ENCODE data around the gene MUC5B. TPM values are rescaled to one million over a fixed set of nuclear protein-coding genes. Genes with fewer than 3 reads are reported as not detected.

The MUC5B gene
- total and polyA plus RNA-seq, 2 donors from 2014 or later = 0.38 TPM; not detected in 1

GRCh38 chr11:1283906-1284305 is 61.0 kb downstream of the MUC5B start:
- DNase-seq (peak in 1 of 5 donors; percentile 23), FAIRE-seq (no peak)
- H3K4me3 ChIP-seq (ENCODE audit: low read length in 3 of 3) = no peak overlapping the region
- H3K9me3 ChIP-seq (ENCODE audit: control insufficient read depth in 2 of 3, insufficient read depth in 1 of 3, low read length in 3 of 3) = no peaks in the 10 kb centered on the region
- H3K27me3 ChIP-seq (ENCODE audit: control insufficient read depth, insufficient read depth, low read length) = no peaks in the 10 kb centered on the region
- peaks cover 0 to 2% (median 0%) of the 10 kb centered on the region in 3 donors for H3K4me1 ChIP-seq (ENCODE audit: control insufficient read depth in 2 of 3, insufficient read depth in 2 of 3, low read depth in 1 of 3, low read length in 3 of 3)
- intact Hi-C loops (cut with DNase I) = no loop called here
- peaks cover 0 to 40% (median 20%) of the 10 kb centered on the region in 3 donors for H3K36me3 ChIP-seq (ENCODE audit: control insufficient read depth in 2 of 3, insufficient read depth in 3 of 3, low read length in 3 of 3)
- no peak overlapping the region for H3K9ac ChIP-seq (ENCODE audit: low read length in 3 of 3)
- H3K27ac ChIP-seq (ENCODE audit: low read depth in 2 of 2, low read length in 2 of 2) = no peak overlapping the region
- no peak for TF ChIP-seq CTCF (IDR thresholded peaks at IDR 0.05; ENCODE audit: borderline replicate concordance, extremely low read depth, insufficient read depth)

- FAIRE-seq (no peak), DNase-seq (peak in 1 of 5 donors; percentile 48)
- H3K4me3 ChIP-seq (ENCODE audit: low read length in 3 of 3) = no peak overlapping the region
- H3K27me3 ChIP-seq (ENCODE audit: control insufficient read depth, insufficient read depth, low read length) = no peaks in the 10 kb centered on the region
- no peak overlapping the region for H3K27ac ChIP-seq (ENCODE audit: low read depth in 2 of 2, low read length in 2 of 2)
- H3K9me3 ChIP-seq (ENCODE audit: control insufficient read depth in 2 of 3, insufficient read depth in 1 of 3, low read length in 3 of 3) = no peaks in the 10 kb centered on the region
- peaks cover 0 to 2% (median 0%) of the 10 kb centered on the region in 3 donors for H3K4me1 ChIP-seq (ENCODE audit: control insufficient read depth in 2 of 3, insufficient read depth in 2 of 3, low read depth in 1 of 3, low read length in 3 of 3)
- intact Hi-C loops (cut with DNase I) = no loop called here
- H3K9ac ChIP-seq (ENCODE audit: low read length in 3 of 3) = no peak overlapping the region
- peaks cover 0 to 41% (median 26%) of the 10 kb centered on the region in 3 donors for H3K36me3 ChIP-seq (ENCODE audit: control insufficient read depth in 2 of 3, insufficient read depth in 3 of 3, low read length in 3 of 3)
- TF ChIP-seq CTCF (IDR thresholded peaks at IDR 0.05; ENCODE audit: borderline replicate concordance, extremely low read depth, insufficient read depth) = no peak
These were observed 62.5 kb downstream of the MUC5B start for GRCh38 chr11:1285316-1285744.

- no peak for FAIRE-seq
- Histone ChIP-seq H3K27me3 (ENCODE audit: control insufficient read depth, insufficient read depth, low read length) (no peaks in the 10 kb centered on the region), H3K4me3 (ENCODE audit: low read length in 3 of 3) (no peak overlapping the region), H3K27ac (ENCODE audit: low read depth in 2 of 2, low read length in 2 of 2) (no peak overlapping the region), H3K9me3 (ENCODE audit: control insufficient read depth in 2 of 3, insufficient read depth in 1 of 3, low read length in 3 of 3) (no peaks in the 10 kb centered on the region), H3K9ac (ENCODE audit: low read length in 3 of 3) (no peak overlapping the region), H3K4me1 (ENCODE audit: control insufficient read depth in 2 of 3, insufficient read depth in 2 of 3, low read depth in 1 of 3, low read length in 3 of 3) (peaks cover 0 to 2% (median 0%) of the 10 kb centered on the region in 3 donors), H3K36me3 (ENCODE audit: control insufficient read depth in 2 of 3, insufficient read depth in 3 of 3, low read length in 3 of 3) (peaks cover 0 to 36% (median 30%) of the 10 kb centered on the region in 3 donors)
- intact Hi-C loops (cut with DNase I) = no loop called here
- DNase-seq = peak in 1 of 5 donors; percentile 64
- no peak for TF ChIP-seq CTCF (IDR thresholded peaks at IDR 0.05; ENCODE audit: borderline replicate concordance, extremely low read depth, insufficient read depth)
These were observed 63.0 kb downstream of the MUC5B start for GRCh38 chr11:1285876-1286275.

GRCh38 chr11:1287928-1288327 is 65.1 kb downstream of the MUC5B start:
- Histone ChIP-seq H3K36me3 (ENCODE audit: control insufficient read depth in 2 of 3, insufficient read depth in 3 of 3, low read length in 3 of 3) (peaks cover 0 to 35% (median 30%) of the 10 kb centered on the region in 3 donors), H3K27me3 (ENCODE audit: control insufficient read depth, insufficient read depth, low read length) (no peaks in the 10 kb centered on the region), H3K27ac (ENCODE audit: low read depth in 2 of 2, low read length in 2 of 2) (no peak overlapping the region), H3K9ac (ENCODE audit: low read length in 3 of 3) (no peak overlapping the region), H3K9me3 (ENCODE audit: control insufficient read depth in 2 of 3, insufficient read depth in 1 of 3, low read length in 3 of 3) (no peaks in the 10 kb centered on the region), H3K4me1 (ENCODE audit: control insufficient read depth in 2 of 3, insufficient read depth in 2 of 3, low read depth in 1 of 3, low read length in 3 of 3) (no peaks in the 10 kb centered on the region), H3K4me3 (ENCODE audit: low read length in 3 of 3) (no peak overlapping the region)
- TF ChIP-seq CTCF (IDR thresholded peaks at IDR 0.05; ENCODE audit: borderline replicate concordance, extremely low read depth, insufficient read depth) = no peak
- DNase-seq (peak in 1 of 5 donors; percentile 66), FAIRE-seq (no peak)
- intact Hi-C loops (cut with DNase I) = no loop called here
